Fibroblast of skin of left quadriceps (primary cell): ENCODE data around the gene A2M.
A peak's percentile ranks its signal among the peaks of the same experiment; 100 is the strongest.

Source experiments
- DNase-seq, 2 experiments: peaks; one replicate each; pipeline ENCODE4 v3.0.0-alpha.2; 2013; ENCODE audit warnings: low read depth in 2 of 2

The A2M gene

DNA sequence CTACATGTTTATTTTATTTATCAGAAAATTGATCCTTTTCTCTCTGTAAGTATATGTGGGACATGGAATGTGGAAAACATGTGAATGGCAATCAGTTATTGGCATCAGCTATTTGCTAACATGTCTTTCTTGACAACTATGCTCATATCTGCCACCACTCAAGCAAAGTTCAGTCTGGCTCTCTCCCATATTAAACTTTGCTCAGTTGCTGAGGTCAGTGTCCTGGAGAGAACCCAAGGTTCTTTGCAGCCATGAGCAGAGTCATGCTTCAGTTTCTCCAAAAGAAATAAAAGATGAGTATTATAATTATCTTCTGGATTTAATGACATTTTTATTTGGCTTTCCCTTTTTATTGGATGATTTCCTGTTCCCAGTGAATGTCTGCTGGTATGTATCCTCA lies 42.6 kb downstream of the A2M start:
- DNase-seq = no peak

DNA sequence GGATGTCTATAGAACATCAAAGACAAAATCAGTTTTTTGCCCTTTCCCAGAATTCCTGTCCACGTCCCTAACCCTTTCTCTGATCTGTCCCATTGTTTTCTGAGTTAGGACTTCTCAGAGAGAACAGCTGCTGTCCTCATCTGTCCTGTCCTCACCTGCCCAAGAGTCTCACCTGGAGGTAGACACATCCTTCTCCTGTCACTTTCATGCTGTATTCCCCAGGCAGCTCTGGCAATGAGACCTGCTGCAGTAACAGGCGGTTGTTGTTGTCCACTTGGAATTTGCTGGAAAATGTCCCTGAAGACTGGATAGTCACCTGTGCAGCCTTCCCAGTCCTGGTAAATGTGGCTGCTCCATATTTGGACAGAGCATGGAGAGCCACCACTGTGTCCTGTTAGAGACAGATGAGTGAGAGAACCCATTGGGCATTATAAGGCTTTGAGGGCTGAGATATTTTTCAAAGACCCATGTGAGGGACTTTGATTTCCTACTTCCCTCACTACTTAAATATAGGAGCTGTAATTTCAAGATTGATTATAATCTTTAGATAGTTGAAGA lies 43.2 kb downstream of the A2M start:
- DNase-seq = no peak

DNA sequence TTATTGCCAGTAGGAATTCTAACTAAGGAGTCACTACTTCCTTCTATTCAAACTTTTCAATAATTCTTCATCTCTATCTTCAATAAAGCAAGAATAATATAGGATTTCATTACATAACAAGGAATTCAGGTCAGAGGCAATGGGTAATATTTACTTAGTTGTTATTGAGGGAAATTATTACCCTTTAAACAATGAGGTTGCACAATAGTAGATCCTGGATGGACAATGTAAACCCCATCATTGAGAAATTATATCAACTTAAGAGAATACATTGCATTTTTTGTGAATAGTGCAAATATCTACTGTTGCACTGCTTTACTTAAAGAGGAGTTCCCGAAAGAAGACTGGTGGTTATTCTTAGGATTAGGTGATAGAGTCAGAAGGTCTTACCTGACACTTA lies 43.8 kb downstream of the A2M start:
- DNase-seq = no peak

DNA sequence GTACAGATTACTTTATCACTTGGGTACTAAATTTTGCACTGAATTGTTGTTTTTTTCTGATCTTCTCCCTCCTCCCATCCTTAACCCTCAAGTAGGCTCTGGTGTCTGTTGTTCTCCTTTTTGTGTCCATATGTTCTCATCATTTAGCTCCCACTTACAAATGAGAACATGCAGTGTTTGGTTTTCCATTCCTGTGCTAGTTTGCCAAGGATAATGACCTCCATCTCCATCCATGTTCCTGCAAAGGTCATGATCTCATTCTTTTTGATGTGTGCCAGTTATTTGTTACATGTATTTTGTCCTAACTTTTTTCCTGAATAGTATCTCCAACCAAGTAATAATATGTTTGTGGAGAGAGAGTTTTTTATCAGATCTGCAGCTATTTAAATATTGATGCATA lies 44.2 kb downstream of the A2M start:
- DNase-seq = no peak

DNA sequence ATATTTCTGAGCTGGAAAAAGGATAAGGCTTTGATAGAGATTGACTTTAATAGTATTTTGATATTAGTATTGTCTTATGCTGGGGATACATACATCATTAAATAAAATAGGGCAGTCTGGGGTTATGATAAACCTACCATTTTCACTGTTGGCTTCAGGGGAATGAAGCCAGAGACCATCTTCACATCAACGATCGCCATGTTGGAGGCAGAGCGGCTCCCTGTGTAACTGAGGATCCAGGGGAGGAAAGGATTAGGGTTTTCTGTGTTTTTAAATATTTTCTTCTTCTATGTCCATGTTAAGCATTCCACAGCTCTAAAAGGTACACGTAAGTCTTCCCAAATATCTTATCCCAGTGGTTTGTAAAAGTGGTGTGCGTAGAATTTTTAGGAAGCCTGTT lies 45.4 kb downstream of the A2M start:
- no peak for DNase-seq

DNA sequence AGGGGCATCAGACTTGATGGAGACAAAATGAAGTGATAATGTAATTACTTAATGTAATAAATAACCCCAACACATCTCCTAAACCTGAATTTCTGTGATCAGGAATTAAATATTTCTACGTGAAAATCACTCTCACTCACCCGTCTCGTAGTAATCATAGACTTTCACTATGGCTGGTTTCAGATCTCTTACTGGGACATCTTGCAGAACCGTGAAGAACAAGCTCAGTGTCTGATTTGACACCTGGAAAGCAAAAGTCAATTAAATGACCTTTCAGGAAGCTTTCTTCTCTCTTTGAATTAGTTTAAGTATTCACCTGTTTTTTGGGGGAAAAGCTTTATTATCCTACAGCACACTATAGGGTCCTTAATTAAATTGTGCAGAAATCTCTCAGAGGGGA lies 47.1 kb downstream of the A2M start:
- DNase-seq = no peak

DNA sequence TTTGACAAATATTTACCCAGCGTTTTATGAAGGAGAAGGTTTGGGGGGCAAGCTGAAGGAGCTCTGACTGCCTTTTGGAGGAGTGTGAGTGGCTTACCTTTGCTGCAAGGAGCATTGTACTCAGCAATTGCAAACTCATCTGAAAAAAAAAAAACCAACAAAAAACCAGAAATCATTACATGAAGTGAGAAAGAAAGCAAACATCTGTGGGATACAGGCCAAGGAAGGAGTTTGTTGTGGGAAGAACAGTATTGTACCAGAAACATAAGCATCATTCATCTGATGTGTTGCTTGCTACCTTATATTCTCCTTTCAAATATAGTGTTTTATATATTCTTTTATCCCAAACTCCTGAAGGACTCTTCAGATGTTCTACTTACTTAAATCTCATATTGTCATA lies 47.6 kb downstream of the A2M start:
- no peak for DNase-seq

DNA sequence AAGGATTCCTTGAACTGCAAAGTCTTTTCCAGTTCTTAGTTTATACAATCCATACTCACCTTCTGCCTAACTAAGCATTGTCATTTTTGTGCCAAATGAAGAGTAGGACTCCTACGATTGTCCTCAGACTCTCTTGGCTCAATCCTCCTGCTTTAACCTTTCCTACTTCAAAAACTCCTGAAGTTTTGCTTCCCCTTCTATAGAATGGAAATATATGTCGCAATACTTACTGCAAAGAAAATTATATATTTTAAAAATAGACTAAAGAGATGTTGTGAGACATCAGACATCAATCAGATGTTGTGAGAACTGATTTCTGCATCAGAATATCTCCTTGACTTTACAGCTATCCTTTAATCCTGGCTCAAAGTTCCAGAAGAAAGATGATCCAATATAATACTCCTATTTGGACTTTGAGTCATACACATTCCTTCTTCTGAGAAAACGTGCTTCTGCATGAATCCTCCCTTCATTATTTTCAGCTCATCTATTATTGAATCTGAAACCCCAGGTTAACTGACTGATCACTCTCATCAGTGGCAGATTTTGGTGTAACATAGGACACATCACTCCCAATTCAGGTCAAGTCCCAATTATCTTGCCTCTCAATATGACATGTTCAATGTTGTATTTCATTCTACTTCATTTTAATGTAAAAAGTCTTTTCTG lies 48.8 kb downstream of the A2M start:
- no peak for DNase-seq

DNA sequence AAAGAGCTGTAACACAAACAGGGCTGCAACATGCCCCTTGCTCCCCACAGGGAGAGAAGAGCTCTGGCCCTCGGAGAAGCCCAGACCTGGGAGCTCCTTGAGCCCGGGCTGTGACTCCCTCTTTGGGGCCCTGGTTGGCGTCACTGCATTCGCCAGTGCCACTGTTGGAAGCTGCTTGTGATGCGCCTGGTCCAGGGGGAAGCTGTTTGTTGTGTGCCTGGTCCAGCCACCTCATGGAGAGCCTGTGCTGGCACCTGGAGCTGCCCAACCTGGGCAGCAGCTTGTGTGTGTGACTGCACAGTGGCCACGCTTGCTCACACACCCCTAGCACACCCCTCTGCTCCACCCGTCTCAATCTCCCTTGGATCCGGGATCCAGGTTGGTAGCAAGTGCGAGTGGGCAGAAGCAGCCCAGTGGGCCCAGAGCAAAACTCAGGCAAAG lies 49.5 kb downstream of the A2M start:
- DNase-seq = no peak

DNA sequence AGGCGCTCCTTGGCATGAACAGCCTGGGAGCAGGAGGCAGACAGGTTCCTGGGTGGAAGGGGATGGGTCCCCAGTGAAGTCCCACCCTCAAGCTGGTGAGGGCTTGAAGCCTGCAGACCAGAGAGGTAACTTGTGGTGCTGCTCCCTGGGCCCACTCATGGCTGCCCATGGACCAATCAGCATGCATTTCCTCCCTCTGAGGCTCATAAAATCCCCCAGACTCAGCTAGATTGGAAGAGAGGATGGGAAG lies 50.2 kb downstream of the A2M start:
- no peak for DNase-seq

DNA sequence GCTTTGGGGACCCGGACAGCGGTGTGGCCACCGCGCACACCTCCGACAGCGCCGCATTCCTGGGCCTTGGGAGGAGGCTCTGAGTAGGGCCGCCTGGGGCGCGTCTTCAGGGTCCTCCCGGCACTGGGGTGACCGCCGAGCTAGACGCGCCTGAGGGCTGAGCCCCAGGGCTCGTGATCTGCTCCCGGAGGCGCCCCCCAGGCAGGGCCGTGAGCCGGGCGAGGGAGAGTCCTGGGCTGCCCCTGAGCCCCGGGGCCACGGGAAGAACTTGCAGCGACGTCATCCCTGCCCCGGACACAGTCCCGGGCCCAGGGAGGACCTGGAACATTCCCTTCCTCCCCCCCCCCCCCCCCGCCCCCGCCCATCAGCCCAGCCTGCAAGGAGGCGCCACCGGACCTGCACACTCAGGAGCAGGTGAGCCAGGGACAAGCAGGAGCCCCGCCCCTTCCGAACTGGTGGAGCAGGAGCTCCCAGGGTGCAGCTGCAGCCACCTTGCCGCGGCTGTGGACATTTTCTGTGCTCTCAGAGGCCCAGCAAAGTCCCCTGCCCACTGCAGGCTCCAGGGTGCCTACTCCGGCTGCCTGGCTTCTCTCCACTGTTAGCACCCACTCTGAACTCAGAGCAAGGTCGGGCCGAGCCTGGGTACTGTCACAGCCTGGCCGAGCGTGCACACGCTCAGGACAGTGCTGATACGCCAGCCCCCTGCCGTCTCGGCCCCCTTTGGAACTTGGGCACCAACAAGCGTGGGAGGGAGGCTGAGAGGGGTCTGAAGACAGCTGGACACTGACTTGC lies 50.7 kb downstream of the A2M start:
- DNase-seq = no peak

DNA sequence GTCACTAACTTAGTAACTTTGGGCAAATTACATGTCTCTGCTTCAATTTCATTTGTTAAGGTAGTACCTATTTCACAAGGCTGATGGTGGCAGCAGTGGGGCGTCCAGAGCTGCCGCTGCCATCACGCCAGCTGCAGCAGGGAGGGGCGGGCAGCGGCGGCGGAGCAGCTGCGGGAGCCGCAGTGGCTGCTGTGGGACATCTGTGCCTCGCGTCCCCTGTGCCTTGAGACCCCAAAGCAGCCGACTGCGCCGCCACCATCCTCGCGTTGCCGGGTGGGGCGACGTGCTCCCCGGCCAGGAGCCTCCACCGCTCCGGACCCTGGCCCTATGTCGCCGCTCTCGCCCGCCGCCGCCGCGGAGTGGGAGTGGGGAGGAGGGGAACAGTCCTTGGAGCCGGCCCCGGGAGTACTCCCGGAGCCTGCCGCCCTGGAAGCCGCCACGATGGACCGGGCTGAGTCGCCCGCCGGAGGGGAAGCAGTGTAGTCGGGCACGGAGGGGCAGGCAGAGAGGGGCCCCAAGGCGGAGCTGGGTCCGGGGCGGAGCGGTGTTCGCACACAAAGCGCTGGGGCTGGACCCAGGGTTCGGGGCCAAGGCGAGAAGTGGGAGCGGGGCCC lies 51.4 kb downstream of the A2M start:
- DNase-seq = peak in 1 of 2 experiments; percentile 16

DNA sequence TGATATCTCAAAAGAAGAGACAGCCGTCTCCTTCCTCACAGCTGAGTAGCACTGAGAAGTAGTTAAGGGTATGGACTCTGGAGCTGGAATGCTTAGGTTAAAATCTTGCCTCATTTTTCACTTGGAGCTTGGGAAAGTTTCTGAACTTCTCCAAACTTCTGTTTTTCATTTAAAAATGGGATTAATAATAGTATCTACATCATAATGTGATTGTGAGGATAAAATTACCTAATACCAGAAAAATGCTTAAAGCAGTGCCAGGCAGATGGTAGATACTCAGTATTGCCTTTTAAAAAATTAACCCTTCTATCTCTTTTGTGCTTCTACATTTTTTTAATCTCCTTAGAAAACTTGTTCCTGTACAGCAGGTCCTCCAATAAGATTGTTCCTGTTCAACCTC lies 63.1 kb downstream of the A2M start:
- no peak for DNase-seq

DNA sequence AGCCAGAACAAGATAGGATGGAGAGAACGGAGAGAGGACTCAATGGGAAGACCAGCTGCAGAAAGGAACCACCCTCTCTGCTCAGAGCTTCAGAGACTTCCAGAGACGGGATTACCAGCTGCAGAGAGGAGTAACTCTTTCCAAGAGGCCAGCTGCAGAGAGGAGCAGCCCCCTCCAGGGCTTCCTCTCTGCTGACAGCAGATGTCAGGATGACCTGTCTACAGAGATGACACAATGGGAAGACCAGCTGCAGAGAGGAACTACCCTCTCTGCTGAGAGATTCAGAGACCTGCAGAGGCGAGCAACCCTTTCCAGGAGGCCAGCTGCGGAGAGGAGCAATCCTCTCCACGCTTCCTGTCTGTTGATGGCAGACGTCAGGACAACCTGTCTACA lies 64.6 kb downstream of the A2M start:
- no peak for DNase-seq

DNA sequence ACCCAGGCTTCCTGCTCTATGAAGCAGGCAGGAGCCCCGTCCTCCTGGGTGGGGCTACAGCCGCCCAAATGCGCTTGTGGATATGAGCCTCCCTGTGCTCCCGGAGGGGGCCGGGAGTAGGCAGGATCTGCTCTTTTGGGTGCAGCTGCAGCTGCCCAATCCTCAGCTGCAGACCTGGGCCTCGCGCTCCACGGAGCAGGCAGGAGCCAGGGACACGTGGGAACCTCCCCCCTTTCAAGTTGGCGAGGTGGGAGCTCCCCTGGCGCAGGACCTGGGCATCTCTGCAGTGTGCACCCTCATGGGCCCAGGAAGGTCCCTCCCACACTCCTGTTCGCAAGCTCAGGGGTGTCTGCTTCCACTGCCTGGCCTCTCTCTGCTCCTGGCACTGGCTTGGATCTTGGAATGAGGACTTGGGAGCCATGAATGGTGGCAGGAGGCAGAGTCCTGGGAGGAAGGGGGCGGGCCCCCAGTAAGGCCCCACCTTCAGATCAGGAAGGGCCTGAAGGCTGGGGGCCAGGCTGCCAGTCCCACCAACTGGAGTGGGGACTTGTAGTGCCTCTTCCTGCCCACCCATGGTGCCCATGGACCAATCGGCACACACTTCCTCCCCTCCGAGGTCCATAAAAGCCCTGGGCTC lies 65.1 kb downstream of the A2M start:
- DNase-seq = no peak

DNA sequence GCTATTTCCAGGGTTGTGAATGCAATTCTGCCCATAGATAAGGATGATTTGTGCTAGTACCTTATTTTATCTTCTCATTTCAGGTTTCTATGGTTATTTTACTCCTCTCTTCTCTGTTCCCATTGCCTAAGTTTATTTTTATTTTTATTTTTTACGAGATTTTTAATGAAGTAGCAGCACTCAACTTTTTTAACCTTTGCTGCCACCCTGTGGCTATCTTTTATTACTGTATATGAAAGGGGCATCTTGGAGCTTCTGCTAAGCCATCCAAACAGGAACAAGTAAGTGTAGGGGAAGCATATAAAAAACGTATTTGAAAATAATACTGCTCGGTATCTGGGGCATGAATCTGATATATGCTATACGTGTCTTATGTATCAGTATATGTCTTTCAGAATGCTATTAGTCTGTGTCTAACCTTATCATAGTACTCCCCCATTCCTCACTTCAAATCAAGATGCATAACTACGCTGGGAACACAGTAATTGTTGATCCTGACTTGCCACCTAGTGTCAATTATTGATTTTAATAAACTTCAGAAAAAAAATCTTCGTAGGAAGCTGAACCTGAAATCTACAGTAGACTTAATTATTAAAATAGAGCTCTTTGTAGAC lies 66.1 kb downstream of the A2M start:
- no peak for DNase-seq

DNA sequence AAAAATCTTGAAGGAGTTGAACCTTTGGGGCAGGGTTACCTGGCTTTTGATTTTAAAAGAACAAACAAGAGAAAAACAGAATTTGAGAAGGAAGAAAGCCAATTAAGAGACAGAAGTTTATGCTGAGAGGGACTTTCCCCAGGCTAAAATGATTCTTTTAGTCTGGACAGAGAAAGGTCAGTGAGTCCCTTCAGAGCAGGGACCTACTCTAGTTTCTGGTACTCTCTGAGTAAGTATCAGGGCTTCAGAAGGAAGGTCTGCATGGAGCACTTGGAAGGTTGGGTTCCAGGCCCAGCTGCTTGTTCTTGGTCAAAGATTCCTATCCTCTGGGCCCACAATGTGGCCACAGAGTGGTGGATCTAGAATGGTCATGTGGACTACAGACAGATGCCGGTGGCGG lies 66.8 kb downstream of the A2M start:
- DNase-seq = no peak

DNA sequence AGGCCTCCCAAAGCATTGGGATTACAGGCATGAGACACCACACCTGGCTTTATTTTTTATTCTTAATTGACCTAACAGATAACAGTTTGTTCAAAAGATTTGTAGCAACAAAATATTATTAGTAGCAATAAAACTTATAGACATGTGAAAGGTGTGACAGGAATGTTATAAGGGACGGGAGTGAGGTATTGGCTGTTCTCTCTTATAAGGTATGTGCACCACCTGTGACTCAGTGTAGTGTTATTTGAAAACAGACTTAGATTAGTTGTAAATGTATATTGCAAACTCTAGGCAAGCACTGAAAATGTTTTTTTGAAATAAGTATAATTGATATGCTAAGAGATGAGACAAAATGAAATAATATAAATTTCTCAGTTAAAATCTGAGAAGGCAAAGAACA lies 68.6 kb downstream of the A2M start:
- DNase-seq = no peak

DNA sequence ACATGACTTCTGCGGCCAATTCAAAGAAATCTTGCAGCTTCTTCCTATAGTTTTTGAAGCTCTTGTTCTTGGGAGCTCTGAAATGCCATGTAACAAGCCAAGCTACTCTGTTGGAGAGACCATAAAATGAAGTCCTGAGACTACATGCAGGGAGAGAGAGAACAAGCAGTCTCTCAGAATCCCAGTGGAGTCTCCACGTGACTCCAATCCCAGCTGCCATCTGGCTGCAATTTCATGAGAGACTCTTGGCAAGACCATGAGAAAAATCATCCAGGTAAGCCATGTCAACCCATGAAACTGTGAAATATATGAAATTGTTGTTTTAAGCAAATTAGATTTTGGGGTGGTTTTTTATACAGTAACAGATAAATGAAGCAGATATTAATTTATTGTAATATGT lies 72.0 kb downstream of the A2M start:
- no peak for DNase-seq

DNA sequence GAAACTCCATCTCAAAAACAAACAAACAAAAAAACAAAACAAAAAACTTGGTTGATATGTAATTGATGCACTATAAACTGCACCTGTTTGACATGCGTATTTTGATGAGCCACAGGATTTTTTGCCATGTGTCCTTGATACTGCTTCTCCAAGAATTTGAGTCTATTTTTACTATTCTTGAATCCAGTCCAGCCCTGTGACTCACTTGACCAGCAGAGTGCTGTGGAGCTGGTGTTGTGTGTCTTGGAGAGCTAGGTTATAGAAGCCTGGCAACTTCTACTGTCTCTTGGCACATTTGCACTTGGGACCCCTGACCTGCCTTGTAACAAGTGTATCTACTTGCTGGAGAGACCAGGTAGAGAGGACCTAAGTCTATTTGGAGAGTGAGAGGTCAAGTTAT lies 74.4 kb downstream of the A2M start:
- no peak for DNase-seq

DNA sequence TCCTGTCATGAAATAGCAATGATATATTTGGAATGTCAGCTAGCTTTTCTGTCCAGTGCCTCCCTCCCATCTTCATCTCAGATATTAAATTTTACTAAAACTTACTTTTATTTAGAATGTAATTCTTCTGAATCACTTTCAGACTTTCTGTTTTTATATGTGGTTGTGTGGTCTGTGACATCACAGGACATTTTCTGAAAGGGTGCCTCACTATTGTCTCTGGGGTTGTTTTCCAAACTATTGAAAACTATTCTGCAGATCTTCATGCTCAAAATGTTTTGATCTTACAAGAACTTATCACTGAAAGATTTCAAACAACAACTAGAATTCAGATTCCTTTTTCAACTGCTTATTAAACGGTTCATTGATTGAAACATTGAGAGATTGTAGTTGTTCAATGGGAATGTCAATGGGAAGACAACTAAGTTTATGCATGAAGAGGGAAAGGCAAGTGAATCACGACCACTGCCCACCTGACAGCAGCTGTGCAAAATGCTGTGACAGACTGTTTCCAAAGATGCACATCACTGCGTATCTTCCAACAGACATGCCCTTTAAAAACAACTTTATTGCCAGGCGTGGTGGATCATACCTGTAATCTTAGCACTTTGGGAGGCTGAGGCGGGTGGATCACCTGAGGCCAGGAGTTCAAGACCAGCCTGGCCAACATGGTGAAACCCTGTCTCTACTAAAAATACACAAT lies 75.1 kb downstream of the A2M start:
- DNase-seq = no peak
